ENCODE measurements around the gene PPP1R13L.

DNA sequence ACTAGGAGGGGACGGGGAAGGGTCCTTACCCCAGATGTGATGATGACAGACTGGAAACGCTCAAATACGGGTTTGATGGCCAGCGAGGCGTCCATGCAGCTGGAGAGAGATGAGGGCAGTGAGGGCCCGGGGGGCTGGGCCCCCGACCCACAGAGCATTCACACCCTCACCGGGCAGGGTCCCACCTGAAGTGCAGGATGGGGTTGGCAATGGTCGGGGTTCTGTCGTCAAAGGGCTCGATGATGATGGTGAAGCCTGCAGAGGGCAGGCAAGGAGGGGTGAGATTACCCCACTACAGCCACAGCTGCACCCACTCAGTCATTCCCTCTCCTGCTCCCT is 47.5 kb downstream of the PPP1R13L start:
- TF ChIP-seq, protein P1, sequence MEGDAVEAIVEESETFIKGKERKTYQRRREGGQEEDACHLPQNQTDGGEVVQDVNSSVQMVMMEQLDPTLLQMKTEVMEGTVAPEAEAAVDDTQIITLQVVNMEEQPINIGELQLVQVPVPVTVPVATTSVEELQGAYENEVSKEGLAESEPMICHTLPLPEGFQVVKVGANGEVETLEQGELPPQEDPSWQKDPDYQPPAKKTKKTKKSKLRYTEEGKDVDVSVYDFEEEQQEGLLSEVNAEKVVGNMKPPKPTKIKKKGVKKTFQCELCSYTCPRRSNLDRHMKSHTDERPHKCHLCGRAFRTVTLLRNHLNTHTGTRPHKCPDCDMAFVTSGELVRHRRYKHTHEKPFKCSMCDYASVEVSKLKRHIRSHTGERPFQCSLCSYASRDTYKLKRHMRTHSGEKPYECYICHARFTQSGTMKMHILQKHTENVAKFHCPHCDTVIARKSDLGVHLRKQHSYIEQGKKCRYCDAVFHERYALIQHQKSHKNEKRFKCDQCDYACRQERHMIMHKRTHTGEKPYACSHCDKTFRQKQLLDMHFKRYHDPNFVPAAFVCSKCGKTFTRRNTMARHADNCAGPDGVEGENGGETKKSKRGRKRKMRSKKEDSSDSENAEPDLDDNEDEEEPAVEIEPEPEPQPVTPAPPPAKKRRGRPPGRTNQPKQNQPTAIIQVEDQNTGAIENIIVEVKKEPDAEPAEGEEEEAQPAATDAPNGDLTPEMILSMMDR (conservative IDR thresholded peaks at IDR 0.05; ENCODE audit: low read length): no peak
- no peak for TF ChIP-seq EZH2phosphoT487 (IDR thresholded peaks at IDR 0.05; ENCODE audit: borderline replicate concordance)
